Stimulated activated CD8-positive, alpha-beta memory T cell treated with anti-CD3 and anti-CD28 coated beads, Interleukin-7, amount 100 ng/mL, for 1 hour (primary cell): ENCODE results near the gene FMNL1.

Experiments used
- DNase-seq, 2 donors: peaks; one replicate each; pipeline ENCODE4 v3.0.0-alpha.2; 2020; ENCODE audit warnings: low read depth in 2 of 2

Gene FMNL1

GRCh38 chr17:45256114-45256966 is 34.7 kb downstream of the FMNL1 start:
- no peak for DNase-seq

DNA sequence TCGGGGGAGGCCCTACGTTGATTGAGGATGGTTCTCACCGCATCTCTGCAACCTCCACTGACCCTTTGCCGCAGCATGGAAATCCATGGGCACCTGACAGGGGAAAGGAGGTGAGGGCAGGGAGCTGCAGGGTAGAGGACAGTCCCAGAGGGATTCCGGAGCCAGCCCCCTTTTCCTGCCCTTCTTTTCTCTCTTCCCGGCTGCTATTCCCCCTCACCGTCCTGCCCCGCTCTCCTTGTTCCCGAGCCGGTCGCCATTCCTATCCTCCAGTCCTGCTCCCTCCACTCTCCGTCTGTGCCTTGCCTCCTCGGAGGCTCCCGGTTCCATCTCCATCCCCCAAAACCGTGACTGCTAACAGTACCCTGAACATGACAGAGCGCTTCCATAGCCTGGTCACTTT is 35.4 kb downstream of the FMNL1 start:
- no peak for DNase-seq

DNA sequence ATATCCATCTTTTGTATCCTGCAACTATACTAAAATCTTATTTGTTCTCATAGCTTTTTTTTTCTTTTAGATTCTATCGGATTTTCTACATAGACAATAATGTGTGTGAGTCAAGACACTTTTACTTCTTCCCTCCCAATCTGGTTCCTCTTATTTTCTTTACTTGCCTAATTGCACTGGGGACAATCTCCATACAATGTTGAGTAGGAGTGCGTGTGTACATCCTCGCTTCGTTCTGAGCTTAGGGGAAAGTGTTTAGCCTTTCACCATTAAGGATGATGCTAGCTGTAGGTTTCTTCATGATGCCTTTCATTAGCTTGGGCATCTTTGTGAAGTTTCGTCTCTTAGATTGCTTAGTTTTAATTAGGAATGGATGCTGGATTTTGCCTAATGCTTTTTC is 37.3 kb downstream of the FMNL1 start:
- no peak for DNase-seq

DNA sequence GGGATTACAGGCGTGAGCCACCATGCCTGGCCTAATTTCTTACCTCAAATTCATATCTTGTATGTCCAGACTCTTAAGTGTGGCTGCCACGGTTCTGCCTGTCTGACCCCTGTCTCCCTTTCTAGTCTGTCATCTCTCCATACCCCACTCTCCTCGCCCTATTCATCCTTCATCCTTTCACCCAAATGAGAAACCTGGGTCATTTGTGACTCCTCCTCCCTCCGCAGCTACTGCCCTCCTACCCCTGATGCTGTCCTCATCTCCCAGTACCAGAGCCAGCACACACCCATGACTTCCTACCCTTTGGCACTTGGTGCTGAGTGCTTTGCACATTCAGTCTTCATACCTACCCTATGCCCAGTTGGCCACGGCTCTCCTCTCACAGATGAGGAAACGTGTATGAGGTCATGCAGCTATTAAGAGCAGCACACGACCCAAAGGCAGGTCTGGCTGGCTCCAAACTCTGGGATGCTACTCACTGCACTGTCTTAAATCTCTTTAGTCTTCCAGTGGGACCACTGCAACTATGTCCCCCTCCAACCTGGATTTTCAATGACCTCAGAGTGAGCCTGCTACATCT is 38.6 kb downstream of the FMNL1 start:
- no peak for DNase-seq

DNA sequence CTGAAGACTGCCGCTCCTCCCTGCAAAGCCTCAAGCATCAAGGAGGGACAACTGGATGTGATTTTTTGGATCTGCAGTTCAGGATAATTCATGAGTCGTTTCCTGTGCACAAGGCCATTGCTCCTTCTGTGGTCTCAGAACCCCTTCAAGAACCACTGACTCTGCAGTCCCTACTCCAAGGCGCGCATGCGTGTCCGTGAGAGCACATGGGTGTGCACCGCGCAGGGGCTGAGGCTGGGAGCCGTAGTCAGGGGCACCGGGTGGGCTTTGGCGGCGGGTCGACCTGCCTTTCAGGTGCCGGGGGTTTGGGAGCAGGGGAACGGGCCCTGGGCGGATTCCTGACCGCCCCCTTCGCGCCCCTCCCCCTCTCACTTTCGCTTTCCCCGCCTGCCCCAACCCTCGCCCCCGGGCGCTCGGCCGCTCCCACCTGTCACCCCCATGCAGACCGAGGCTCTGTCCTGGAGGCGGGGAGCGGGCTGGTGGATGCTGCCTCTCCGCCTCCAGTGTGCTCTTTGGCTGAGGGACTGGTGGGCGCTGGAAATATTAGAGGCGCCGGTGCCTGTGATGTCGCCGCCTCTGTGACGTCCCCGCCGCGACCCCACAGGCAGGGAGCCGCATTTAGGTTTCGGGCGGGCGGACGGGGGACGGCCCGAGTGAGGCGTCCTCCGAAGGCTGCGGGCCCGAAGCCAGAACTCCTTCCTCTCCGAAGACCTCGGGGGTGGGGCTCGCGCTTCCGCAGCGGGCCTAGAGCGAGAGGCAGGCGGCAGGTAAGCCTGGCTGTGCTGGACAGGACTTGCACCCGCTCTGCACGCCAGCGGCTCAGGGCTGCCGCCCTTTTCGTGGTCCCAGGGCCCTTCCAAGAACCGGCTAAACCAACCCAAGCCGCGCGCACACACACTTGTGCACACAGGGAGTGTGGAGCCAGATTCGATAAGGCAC is 40.2 kb downstream of the FMNL1 start, which contains the start of gene SPATA32:
SPATA32 (minus strand) TSS at position 518 of the 939 bp plus-strand sequence; CDS start at position 440, 78 bp downstream.
- DNase-seq = no peak

- DNase-seq = no peak
Observed at GRCh38 chr17:45262516-45263476, 41.1 kb downstream of the FMNL1 start.

DNA sequence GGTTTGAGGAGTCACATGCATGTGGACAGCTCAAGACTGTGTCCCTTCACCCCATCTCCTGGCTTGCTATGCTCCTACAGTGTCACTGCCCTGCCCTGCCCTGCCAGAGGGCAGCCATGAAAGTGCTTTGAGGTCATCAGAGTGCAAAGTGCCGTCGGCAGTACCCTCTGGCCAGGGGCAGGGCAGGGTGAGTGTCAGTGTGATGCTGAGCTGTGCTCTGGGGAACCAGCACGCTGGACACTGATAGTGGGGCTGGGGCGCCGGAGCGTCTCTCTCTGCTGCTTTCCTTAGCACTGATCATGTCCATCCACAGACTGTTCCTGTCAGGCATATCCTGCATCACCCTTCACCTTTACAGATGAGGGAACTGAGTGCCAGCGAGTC is 41.8 kb downstream of the FMNL1 start:
- DNase-seq = no peak

GRCh38 chr17:45264430-45264829 is 42.7 kb downstream of the FMNL1 start:
- DNase-seq = no peak

DNA sequence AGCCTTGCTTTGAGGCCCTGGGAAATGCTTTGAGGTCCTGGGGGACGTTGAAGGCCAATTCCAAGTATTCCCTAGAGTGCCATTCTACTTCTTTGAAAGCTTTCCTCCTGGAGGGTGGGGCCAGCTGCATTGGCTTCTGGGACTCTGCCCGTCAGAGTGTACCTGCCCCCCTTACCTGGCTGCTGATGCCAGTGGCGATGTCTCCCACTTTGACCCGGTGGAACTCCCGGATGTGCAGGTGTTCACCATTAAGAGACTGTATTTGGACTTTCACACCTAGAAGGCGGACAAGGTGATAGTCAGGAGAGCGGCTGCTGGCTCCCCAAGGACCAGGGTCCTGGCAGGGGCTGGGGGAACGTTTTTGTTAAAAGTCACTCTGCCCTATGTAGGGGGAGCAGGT is 43.3 kb downstream of the FMNL1 start:
- DNase-seq = no peak

DNA sequence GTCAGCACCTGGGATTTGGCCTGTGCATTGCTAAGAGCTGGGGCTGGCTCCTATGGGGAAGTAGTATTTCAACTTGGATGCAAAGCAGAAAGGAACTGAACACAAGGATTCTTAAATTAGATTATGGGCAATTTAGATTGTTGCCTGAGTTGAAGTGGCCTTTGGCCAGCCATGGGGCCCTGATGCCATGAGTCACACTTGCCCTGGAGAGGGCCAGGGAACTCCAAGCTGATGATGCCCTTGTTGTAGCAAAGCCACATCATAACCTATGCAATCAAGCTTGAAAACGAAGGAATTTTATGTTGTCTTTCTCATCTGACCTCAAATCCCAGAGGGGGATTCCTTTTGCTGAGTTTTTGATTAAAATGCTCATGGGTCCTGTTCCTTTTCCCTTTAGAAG is 44.1 kb downstream of the FMNL1 start:
- DNase-seq = no peak

DNA sequence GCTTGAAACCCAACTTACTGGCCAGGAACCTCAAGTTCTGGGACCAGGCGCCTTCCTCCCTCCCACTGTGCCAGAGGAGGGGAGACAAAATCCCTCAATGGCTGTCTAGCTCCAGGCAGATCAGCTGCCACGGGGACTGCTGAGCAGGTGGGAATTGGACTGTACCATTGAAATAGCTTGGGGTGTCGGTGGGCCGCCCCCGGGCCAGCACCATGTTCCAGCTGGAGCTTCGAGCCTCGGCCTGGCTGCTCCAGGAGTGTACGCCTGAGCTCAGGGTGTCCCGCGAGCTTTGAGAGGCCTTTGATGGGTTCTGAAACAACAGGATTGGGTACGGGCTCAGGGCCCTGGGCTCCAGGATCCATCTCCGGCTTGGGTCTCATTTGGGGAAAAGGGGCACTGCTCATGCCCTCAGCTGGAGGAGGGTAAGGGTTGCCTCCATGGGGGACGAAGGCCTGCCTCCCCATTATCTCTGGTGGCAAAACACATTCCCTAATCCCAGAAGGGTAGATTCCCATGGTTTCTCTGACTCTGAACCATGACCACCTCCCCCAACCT is 44.8 kb downstream of the FMNL1 start:
- no peak for DNase-seq

DNA sequence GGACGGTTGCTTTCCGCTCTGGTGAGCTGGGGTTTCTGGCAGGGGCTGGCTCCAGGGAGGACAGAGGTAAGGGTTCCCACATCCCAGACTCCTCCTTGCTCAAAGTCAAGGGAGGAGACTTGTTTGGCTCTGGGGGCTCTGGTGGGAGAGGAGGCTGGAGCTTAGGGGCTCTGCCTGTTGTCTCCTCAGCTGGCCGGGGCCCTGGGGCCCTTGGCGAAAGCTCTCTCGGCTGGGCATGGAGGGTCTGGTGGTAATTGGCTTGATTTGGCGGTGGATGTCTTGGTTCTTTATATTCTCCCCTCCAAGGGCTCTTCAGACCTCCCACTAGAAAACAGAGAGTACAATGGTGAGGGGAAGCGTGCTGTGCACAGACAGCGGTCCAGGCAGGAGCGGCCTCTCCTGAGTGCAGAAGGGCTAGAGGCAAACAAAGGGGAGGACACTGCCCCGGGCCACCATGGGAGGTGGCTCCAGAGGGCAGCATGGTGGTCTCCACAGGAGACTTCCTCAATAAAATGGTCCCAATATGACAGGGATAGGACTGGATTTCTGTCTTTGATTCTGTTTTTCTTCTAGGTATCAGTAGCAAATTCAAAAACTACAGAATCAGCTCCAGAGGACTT is 45.9 kb downstream of the FMNL1 start:
- no peak for DNase-seq

- DNase-seq = no peak
Observed at GRCh38 chr17:45269912-45270311, 48.2 kb downstream of the FMNL1 start.

- DNase-seq = no peak
Observed at GRCh38 chr17:45270828-45271418, 49.2 kb downstream of the FMNL1 start.

DNA sequence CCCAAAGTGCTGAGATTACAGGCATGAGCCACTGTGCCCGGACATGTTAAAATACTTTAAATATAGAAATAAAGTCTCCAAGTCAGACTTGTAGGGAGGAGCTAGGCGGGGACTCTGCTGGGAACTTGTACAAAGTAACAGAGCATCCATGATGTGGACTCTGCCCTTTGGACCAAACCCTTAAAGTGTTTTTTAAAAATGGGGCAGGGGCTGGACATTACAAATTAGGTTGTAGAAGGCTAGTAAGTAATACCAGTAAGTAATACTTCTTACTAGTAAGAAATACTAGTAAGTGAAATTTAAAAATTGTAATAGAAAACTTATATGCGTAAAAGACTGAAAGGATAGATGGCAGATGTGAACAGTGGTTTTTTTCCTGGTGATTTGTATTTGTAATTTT is 49.9 kb downstream of the FMNL1 start:
- no peak for DNase-seq

DNA sequence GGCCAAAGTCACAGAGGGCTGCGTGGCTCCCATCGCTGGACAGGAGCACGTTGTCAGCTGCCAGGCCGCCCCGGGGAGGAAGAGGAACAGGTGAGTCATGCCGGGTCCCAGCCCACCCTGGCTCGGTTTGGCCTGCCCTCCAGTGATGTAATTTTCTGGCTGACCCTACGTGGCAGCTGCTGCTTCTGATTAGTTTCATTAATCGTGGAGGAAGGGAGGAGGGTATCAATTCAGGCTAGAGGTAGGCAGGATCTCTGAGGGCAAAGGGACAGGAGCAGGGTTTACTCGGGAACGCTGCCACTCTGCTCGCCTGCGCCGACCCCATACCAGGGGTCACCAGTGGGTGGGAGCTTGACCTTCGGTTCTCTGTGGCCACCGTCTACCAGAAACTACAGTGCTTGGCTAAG is 51.9 kb downstream of the FMNL1 start:
- DNase-seq = no peak

- DNase-seq = no peak
Observed at GRCh38 chr17:45274033-45274432, 52.3 kb downstream of the FMNL1 start.

DNA sequence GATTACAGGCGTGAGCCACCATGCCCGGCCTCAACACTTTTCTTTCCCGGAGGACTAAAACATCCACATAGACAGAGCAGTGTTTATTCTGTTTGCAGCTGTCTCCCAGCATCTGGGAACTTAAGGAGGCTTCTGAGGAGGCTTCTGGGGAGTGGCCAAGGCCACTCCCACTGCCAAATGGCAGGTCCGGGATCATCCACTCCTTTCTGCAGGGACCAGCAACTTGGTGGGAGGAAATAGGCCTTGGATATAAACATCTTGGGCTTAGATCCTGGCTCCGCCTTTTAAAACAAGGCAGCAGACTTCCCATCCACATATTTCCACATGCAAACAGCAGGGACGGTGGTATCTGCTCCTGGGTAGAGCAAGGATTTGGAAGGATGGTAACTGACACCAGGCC is 54.3 kb downstream of the FMNL1 start:
- no peak for DNase-seq

DNA sequence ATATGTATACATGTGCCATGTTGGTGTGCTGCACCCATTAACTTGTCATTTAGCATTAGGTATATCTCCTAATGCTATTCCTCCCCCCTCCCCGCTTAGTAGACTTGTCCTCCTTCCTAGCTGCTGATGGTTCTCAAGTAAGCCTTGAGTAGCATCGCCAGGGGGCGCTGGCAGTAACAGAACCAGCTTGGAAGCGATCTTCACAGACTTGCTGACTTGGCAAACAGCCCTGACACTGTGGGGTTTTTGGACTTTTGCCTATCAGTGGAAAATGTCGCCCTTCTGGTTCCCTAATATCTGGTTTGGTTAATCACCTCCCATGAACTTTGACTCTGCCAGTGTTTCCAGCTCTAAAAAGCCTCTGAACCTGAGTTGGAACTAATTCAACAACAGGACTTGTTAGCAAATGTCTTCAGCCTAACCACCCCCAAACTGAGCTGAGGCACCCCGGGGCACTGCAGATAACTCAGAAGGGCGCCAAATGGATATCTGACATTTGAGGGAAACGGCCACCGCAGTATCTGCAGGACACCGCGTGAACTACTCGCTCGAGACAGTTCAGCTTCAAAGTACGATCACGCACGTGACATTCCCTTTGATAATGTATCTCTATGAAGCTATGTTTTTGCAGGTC is 55.6 kb downstream of the FMNL1 start:
- peak; percentile 71 to 85 for DNase-seq
